B cell (primary cell): Measurements from ENCODE around the gene VPS13A. TPM values are rescaled to one million over a fixed set of nuclear protein-coding genes. Genes with fewer than 3 reads are reported as not detected.

Experiments
- ATAC-seq: fragments of 200-7000 bp; cut with Tn5 transposase; one replicate; pipeline ENCODE4 v1.10.0; 2021; ENCODE audit warnings: low read depth, mild to moderate bottlenecking, moderate number of reproducible peaks, moderate library complexity
- CTCF ChIA-PET: fragments of 350-600 bp; sonication (Branson Sonifier 250); formaldehyde crosslinking; loops from one replicate; lab custom pipeline; 2021; ENCODE audit warnings: antibody characterized with exemption, inconsistent platforms; lab: Charles Lee
- POLR2A ChIA-PET: fragments of 350-600 bp; sonication (Branson Sonifier 250); formaldehyde crosslinking; loops from one replicate; lab custom pipeline; 2021; ENCODE audit warnings: antibody characterized with exemption; lab: Charles Lee
- DNase-seq: peaks from one replicate; pipeline ENCODE4 v3.0.0; 2013
- H2AFZ ChIP-seq: 2 replicates; pipeline ENCODE4 v1.6.1; 2012; ENCODE audit warnings: mild to moderate bottlenecking, low read depth, low read length; ENCODE audit not compliant: insufficient read depth, poor library complexity, severe bottlenecking
- H3K27ac ChIP-seq, 2 donors: 1 replicate in 1 of 2; 2 replicates in 1 of 2; pipeline ENCODE4 v1.5.1; 2012 to 2013; ENCODE audit warnings: low read length in 2 of 2, mild to moderate bottlenecking in 2 of 2, moderate library complexity in 1 of 2
- H3K27me3 ChIP-seq, 4 experiments: fragments of 200-600 bp in 1 of 4; sonication (generic) in 1 of 4; replicated peaks in 1 of 4; 1 replicate in 2 of 4; 2 replicates in 2 of 4; pipeline versions ENCODE4 v1.6.1 to v1.7.0; 2013 to 2016; ENCODE audit warnings: low read length in 3 of 4, mild to moderate bottlenecking in 2 of 4, mixed read lengths in 1 of 4, moderate library complexity in 1 of 4; ENCODE audit not compliant: insufficient read depth in 4 of 4, control insufficient read depth in 3 of 4; ENCODE audit errors: control extremely low read depth in 1 of 4
- H3K36me3 ChIP-seq, 2 experiments: replicated peaks in 1 of 2; 1 replicate in 1 of 2; 2 replicates in 1 of 2; pipeline versions ENCODE4 v1.6.1 to v1.7.1; 2013; ENCODE audit warnings: low read length in 1 of 2; ENCODE audit not compliant: insufficient read depth in 2 of 2, control insufficient read depth in 1 of 2; ENCODE audit errors: control extremely low read depth in 1 of 2, extremely low read depth in 1 of 2
- H3K4me1 ChIP-seq, 2 donors: fragments of 200-600 bp in 1 of 2; sonication (generic) in 1 of 2; 1 replicate in 1 of 2; 2 replicates in 1 of 2; pipeline versions ENCODE4 v1.5.1 to v1.6.1; 2013 to 2017; ENCODE audit warnings: low read length in 2 of 2; ENCODE audit not compliant: control insufficient read depth in 2 of 2, insufficient read depth in 2 of 2
- H3K4me2 ChIP-seq: replicated peaks from 2 replicates; pipeline ENCODE3; 2012; ENCODE audit warnings: mild to moderate bottlenecking, low read depth, low read length; ENCODE audit not compliant: poor library complexity, severe bottlenecking
- H3K4me3 ChIP-seq, 5 experiments: fragments of 200-600 bp in 1 of 5; sonication (generic) in 1 of 5; 1 replicate in 3 of 5; 2 replicates in 2 of 5; pipeline versions ENCODE4 v1.5.1 to v1.7.0; 2011 to 2016; ENCODE audit warnings: low read length in 4 of 5, mild to moderate bottlenecking in 4 of 5, low read depth in 2 of 5, control low read depth in 1 of 5, moderate library complexity in 1 of 5; ENCODE audit not compliant: insufficient read depth in 1 of 5; ENCODE audit errors: control extremely low read depth in 1 of 5, extremely low read depth in 1 of 5
- H3K79me2 ChIP-seq: fragments of 200-600 bp; sonication (generic); one replicate; pipeline ENCODE4 v1.6.0; 2016; ENCODE audit warnings: low read length; ENCODE audit not compliant: control insufficient read depth, insufficient read depth
- H3K9ac ChIP-seq: fragments of 200-600 bp; sonication (generic); 2 replicates; pipeline ENCODE4 v1.6.1; 2017; ENCODE audit warnings: mild to moderate bottlenecking, low read length, moderate library complexity
- H3K9me3 ChIP-seq, 3 donors: one replicate each; pipeline versions ENCODE4 v1.6.1 to v1.7.1; 2013; ENCODE audit warnings: low read length in 2 of 3; ENCODE audit not compliant: control insufficient read depth in 2 of 3, insufficient read depth in 1 of 3; ENCODE audit errors: control extremely low read depth in 1 of 3
- H4K20me1 ChIP-seq: 2 replicates; pipeline ENCODE4 v1.6.0; 2012; ENCODE audit warnings: mild to moderate bottlenecking, low read length; ENCODE audit not compliant: insufficient read depth, control insufficient read depth, poor library complexity, severe bottlenecking
- H3K27ac Mint-ChIP-seq: one replicate; pipeline ENCODE4 v1.8.0; 2021; ENCODE audit warnings: mixed read lengths
- H3K27me3 Mint-ChIP-seq: one replicate; pipeline ENCODE4 v1.8.0; 2021; ENCODE audit warnings: mixed read lengths
- H3K4me1 Mint-ChIP-seq: one replicate; pipeline ENCODE4 v1.8.0; 2021; ENCODE audit warnings: mixed read lengths
- H3K4me3 Mint-ChIP-seq: one replicate; pipeline ENCODE4 v1.8.0; 2021; ENCODE audit warnings: mixed read lengths
- H3K9me3 Mint-ChIP-seq: one replicate; pipeline ENCODE4 v1.8.0; 2022; ENCODE audit warnings: mixed read lengths; ENCODE audit not compliant: insufficient read depth
- EZH2 ChIP-seq: IDR thresholded peaks from 2 replicates; pipeline ENCODE4 v1.6.1; 2012; ENCODE audit warnings: borderline replicate concordance, low read depth, mild to moderate bottlenecking, moderate library complexity, low read length; ENCODE audit not compliant: insufficient read depth, poor library complexity, severe bottlenecking
- WGBS: methylation state at CpG from one replicate; pipeline ENCODE4 v1.1.5; 2013; ENCODE audit warnings: missing lambda C conversion rate; ENCODE audit not compliant: insufficient coverage; 5-methylcytosine and 5-hydroxymethylcytosine counted together
- intact Hi-C: fragments of 100-400 bp; cut with micrococcal nuclease; formaldehyde crosslinking; loops from one replicate; pipeline ENCODE4 v1.10.0; 2022
- polyA plus RNA-seq: library from polyadenylated mRNA; depleted of rRNA; stranded (reverse); fragments of >200 nt; gene quantifications from 2 replicates; pipeline ENCODE4 v1.2.3, GENCODE V29; 2012
- total RNA-seq, 2 donors: library from RNA; stranded (reverse); fragments of 120-200 nt in 1 of 2; gene quantifications; 1 replicate in 1 of 2; 2 replicates in 1 of 2; pipeline versions ENCODE4 v1.2.3 to v1.2.4, GENCODE V29; 2013 to 2022
- TF ChIP-seq, protein P1 (sequence below): fragments of 200-600 bp; IDR thresholded peaks from one replicate; pipeline ENCODE4 v1.8.0; 2022; ENCODE audit warnings: antibody characterized with exemption, mild to moderate bottlenecking

The VPS13A gene
- total and polyA plus RNA-seq, 2 donors (not counting 1 experiment from before 2014, with no cell fraction given), result 6.5 to 57.8 TPM

DNA sequence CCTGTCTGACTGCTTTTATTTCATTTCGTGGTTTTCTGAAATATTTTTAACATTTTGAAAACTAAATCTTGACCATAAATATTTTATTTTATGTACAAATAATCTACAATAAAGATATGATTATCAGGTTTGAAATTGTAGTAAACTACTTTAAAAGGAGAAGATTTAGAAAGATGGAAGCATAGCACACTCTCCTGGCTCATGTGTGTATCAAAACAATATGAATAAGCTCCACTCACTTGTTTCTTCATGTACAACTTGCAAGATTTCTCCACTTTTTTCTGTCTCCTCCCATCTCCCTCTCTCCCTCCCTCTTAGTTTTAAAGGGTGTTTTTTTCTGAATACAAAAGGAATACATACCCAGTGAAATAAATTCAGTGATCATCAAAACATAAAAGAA, 15.4 kb upstream of the VPS13A start:
- Histone ChIP-seq H3K79me2 (no peaks in the 10 kb centered on the region), H3K27ac (no peak overlapping the region), H3K27me3 (peaks cover 0 to 3% (median 1%) of the 10 kb centered on the region in 4 experiments), H3K4me2 (no peak overlapping the region), H3K9me3 (no peaks in the 10 kb centered on the region), H4K20me1 (no peaks in the 10 kb centered on the region), H3K36me3 (no peaks in the 10 kb centered on the region), H3K9ac (no peak overlapping the region), H3K4me1 (no peaks in the 10 kb centered on the region), H3K4me3 (no peak overlapping the region), H2AFZ (no peak overlapping the region)
- intact Hi-C loops, result loop anchor here (10.0 kb wide), 1 partner anchor 183 kb away; no protein-coding TSS in a partner anchor
- H3K27me3 Mint-ChIP-seq, result peaks cover 36% of the 10 kb centered on the region
- no peaks in the 10 kb centered on the region for H3K4me1 Mint-ChIP-seq
- CTCF ChIA-PET, result no interaction called here
- no CpG with 5 or more reads among the region's 1 CpG for WGBS
- H3K4me3 Mint-ChIP-seq, result no peak overlapping the region
- H3K9me3 Mint-ChIP-seq, result no peaks in the 10 kb centered on the region
- POLR2A ChIA-PET, result no interaction called here
- DNase-seq, result no peak
- H3K27ac Mint-ChIP-seq, result no peak overlapping the region
- no peak for ATAC-seq
- TF ChIP-seq, protein P1, sequence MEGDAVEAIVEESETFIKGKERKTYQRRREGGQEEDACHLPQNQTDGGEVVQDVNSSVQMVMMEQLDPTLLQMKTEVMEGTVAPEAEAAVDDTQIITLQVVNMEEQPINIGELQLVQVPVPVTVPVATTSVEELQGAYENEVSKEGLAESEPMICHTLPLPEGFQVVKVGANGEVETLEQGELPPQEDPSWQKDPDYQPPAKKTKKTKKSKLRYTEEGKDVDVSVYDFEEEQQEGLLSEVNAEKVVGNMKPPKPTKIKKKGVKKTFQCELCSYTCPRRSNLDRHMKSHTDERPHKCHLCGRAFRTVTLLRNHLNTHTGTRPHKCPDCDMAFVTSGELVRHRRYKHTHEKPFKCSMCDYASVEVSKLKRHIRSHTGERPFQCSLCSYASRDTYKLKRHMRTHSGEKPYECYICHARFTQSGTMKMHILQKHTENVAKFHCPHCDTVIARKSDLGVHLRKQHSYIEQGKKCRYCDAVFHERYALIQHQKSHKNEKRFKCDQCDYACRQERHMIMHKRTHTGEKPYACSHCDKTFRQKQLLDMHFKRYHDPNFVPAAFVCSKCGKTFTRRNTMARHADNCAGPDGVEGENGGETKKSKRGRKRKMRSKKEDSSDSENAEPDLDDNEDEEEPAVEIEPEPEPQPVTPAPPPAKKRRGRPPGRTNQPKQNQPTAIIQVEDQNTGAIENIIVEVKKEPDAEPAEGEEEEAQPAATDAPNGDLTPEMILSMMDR, result no peak
- TF ChIP-seq EZH2, result no peak

DNA sequence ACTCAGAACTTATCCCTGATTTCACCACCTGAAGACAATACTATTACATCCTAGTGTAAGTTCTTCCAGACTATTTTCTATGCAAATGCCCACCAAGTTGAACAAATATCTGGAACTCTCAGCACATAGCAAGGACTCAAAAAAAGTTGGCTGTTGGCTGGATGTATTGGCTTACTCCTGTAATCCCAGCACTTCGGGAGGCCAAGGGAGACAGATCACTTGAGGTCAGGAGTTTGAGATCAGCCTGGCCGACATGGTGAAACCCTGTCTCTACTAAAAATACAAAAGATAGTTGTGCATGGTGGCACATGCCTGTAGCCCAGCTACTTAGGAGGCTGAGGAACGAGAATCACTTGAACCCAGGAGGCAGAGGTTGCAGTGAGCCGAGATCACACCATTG, 15.0 kb upstream of the VPS13A start:
- ChIA-PET POLR2A (no interaction called here), CTCF (interaction anchor here (1.1 kb wide), 1 partner anchor 9 kb away, joined by 4 read pairs; no protein-coding TSS in a partner anchor)
- Histone ChIP-seq H3K4me2 (no peak overlapping the region), H2AFZ (no peak overlapping the region), H3K79me2 (no peaks in the 10 kb centered on the region), H3K9ac (no peak overlapping the region), H4K20me1 (no peaks in the 10 kb centered on the region), H3K9me3 (no peaks in the 10 kb centered on the region), H3K27ac (no peak overlapping the region), H3K36me3 (no peaks in the 10 kb centered on the region), H3K4me3 (no peak overlapping the region), H3K4me1 (no peaks in the 10 kb centered on the region), H3K27me3 (peaks cover 0 to 2% (median 0%) of the 10 kb centered on the region in 4 experiments)
- DNase-seq (no peak), ATAC-seq (no peak)
- Mint-ChIP-seq H3K27me3 (peaks cover 35% of the 10 kb centered on the region), H3K4me3 (no peak overlapping the region), H3K4me1 (no peaks in the 10 kb centered on the region), H3K9me3 (no peaks in the 10 kb centered on the region), H3K27ac (no peak overlapping the region)
- intact Hi-C loops, result loop anchor here (10.0 kb wide), 1 partner anchor 182 kb away; no protein-coding TSS in a partner anchor
- TF ChIP-seq, protein P1, result no peak
- no peak for TF ChIP-seq EZH2
- 100% methylated on average over 1 of the region's 4 CpGs for WGBS
